ENCODE results near the gene PLEKHG4B.

GRCh38 chr5:185095-186070, 93.4 kb downstream of the PLEKHG4B start:
- TF ChIP-seq MAX (IDR thresholded peaks at IDR 0.05) (no peak), POLR2AphosphoS5 (IDR thresholded peaks at IDR 0.05; ENCODE audit: low read depth, low read length) (no peak), CTCF (IDR thresholded peaks at IDR 0.05; ENCODE audit: control extremely low read depth in 1 of 3, insufficient read depth in 1 of 3, low read depth in 1 of 3, low read length in 3 of 3) (no peak), ZNF274 (IDR thresholded peaks at IDR 0.05; ENCODE audit: borderline replicate concordance, extremely low read depth, low read length) (no peak)
